Thoracic aorta (tissue), 2 donors: ENCODE data around the gene RAB42. TPM values are rescaled to one million over a fixed set of nuclear protein-coding genes. Genes with fewer than 3 reads are reported as not detected.

ENCODE experiments used
- ATAC-seq: fragments of 150-250 bp; one replicate; pipeline ENCODE4 v1.8.0; 2017; ENCODE audit warnings: low read depth; ENCODE audit not compliant: insufficient number of reproducible peaks, low FRiP score
- DNase-seq: peaks from one replicate; pipeline ENCODE4 v3.0.0-alpha.2; 2020; ENCODE audit warnings: low spot score
- H3K27ac ChIP-seq, 2 donors: fragments of 200-600 bp; sonication (generic); 1 replicate in 1 of 2; 2 replicates in 1 of 2; pipeline ENCODE4 v1.5.1; 2016; ENCODE audit warnings: mild to moderate bottlenecking in 2 of 2, moderate library complexity in 2 of 2
- H3K27me3 ChIP-seq: fragments of 200-600 bp; sonication (generic); replicated peaks from 2 replicates; pipeline ENCODE4 v1.6.0; 2016; ENCODE audit warnings: mild to moderate bottlenecking; ENCODE audit not compliant: insufficient read depth
- H3K36me3 ChIP-seq: fragments of 200-600 bp; sonication (generic); one replicate; pipeline ENCODE4 v1.5.1; 2016
- H3K4me1 ChIP-seq, 2 donors: fragments of 200-600 bp; sonication (generic); 1 replicate in 1 of 2; 2 replicates in 1 of 2; pipeline versions ENCODE4 v1.5.1 to v1.6.0; 2016; ENCODE audit warnings: low read depth in 2 of 2, mild to moderate bottlenecking in 1 of 2; ENCODE audit not compliant: control insufficient read depth in 1 of 2
- H3K4me3 ChIP-seq: fragments of 200-600 bp; sonication (generic); 2 replicates; pipeline ENCODE4 v1.5.1; 2016; ENCODE audit warnings: mild to moderate bottlenecking
- H3K9me3 ChIP-seq: fragments of 200-600 bp; sonication (generic); 2 replicates; pipeline ENCODE4 v1.5.1; 2016
- CTCF ChIP-seq: fragments of 200-600 bp; sonication (generic); IDR thresholded peaks from one replicate; pipeline ENCODE4 v1.5.1; 2019; ENCODE audit warnings: antibody characterized with exemption
- total RNA-seq, 2 donors: library from RNA; depleted of rRNA; stranded (reverse); fragments of >200 nt; gene quantifications; one replicate each; pipeline versions ENCODE4 v1.1.0 to v1.2.3, GENCODE V29; 2016

Gene RAB42
- total RNA-seq, 2 donors from 2014 or later, result 0.95 to 1.6 TPM

GRCh38 chr1:28644494-28644893, 52.4 kb downstream of the RAB42 start:
- H3K36me3 ChIP-seq, result no peaks in the 10 kb centered on the region
- no peaks in the 10 kb centered on the region for H3K9me3 ChIP-seq
- no peaks in the 10 kb centered on the region for H3K27me3 ChIP-seq
- peak overlapping the region; percentile 85 to 92 for H3K27ac ChIP-seq
- DNase-seq (no peak), ATAC-seq (no peak)
- TF ChIP-seq CTCF, result no peak
- H3K4me3 ChIP-seq, result peak overlapping the region; percentile 78
- peaks cover 14 to 41% of the 10 kb centered on the region in 2 donors for H3K4me1 ChIP-seq

Other genes starting within 250 kb of the RAB42 start
- 10 to 100 TPM; 17.6 to 30.8 TPM for gene PHACTR4, start 222.5 kb upstream of the RAB42 start, total RNA-seq
- gene RCC1, start 86.2 kb upstream of the RAB42 start, total RNA-seq, result 10 to 100 TPM in 1 of 2 donors, 1 to 10 TPM in 1; 6.2 to 10.1 TPM
- 10 to 100 TPM; 25.3 to 28.4 TPM for gene TRNAU1AP, start 39.2 kb upstream of the RAB42 start, total RNA-seq
- gene TAF12, start 50.8 kb downstream of the RAB42 start, total RNA-seq, result 10 to 100 TPM; 11.7 to 17.2 TPM
- gene RNU11, start 56.3 kb downstream of the RAB42 start, total RNA-seq, result not detected
- 10 to 100 TPM in 1 of 2 donors, 1 to 10 TPM in 1; 4.7 to 15.5 TPM for gene GMEB1, start 76.5 kb downstream of the RAB42 start, total RNA-seq
- gene YTHDF2, start 144.7 kb downstream of the RAB42 start, total RNA-seq, result 10 to 100 TPM; 36.4 to 53.0 TPM
- gene OPRD1, start 219.9 kb downstream of the RAB42 start, total RNA-seq, result not detected